HG02571 (cell line): Measurements from ENCODE around the gene PTPN6.

Source experiments
- ATAC-seq: cut with Tn5 transposase; IDR thresholded peaks from one replicate; pipeline ENCODE4 v1.9.1; 2021; ENCODE audit warnings: mild to moderate bottlenecking, moderate library complexity; ENCODE audit not compliant: unreplicated experiment

Gene PTPN6

DNA sequence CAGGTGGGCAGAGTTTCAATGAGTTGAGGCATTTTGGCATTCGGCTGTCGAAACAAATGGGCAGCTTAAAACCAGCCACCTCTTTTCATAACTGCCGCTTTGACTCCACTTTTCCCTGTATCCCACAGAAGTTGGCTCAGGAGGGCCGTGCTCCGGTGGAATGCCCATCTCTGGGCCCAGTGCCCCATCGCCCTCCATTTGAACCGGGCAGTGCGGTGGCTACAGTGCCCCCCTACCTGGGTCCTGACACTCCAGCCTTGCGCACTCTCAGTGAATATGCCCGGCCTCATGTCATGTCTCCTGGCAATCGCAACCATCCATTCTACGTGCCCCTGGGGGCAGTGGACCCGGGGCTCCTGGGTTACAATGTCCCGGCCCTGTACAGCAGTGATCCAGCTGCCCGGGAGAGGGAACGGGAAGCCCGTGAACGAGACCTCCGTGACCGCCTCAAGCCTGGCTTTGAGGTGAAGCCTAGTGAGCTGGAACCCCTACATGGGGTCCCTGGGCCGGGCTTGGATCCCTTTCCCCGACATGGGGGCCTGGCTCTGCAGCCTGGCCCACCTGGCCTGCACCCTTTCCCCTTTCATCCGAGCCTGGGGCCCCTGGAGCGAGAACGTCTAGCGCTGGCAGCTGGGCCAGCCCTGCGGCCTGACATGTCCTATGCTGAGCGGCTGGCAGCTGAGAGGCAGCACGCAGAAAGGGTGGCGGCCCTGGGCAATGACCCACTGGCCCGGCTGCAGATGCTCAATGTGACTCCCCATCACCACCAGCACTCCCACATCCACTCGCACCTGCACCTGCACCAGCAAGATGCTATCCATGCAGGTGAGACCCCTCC lies 12.6 kb upstream of the PTPN6 start:
- no peak for ATAC-seq

GRCh38 chr12:6939191-6939540 lies 12.0 kb upstream of the PTPN6 start:
- no peak for ATAC-seq

DNA sequence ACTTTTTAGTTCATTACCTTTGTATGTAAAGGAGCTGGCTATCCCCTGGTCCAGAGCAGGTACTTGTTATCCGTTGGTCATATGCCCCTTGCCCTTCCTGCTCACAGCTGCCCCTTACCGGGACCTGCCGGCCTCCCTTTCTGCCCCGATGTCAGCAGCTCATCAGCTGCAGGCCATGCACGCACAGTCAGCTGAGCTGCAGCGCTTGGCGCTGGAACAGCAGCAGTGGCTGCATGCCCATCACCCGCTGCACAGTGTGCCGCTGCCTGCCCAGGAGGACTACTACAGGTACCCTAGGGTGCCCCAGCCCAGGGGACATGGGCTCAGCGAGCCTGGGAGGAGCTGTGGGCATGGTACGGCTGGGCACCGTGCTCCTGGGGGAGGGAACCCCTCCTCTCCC lies 9.9 kb upstream of the PTPN6 start:
- no peak for ATAC-seq

GRCh38 chr12:6941782-6942181 lies 9.4 kb upstream of the PTPN6 start:
- ATAC-seq = no peak

DNA sequence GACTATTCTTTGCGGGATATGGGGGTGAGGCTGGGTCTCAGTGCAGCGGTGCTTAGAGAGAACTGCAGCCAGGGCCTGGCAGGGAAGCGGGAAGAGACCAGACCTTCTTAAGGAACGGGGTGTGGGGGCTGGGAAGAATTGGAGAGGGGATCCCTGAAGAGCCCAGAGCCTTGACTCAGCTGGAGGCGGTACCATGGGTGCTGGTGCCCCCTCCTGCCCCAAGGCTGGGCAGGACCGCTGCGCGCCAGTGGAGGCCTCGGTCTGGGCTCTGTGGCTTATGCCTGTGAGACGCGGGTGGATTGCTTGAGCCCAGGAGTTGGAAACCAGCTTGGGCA lies 8.9 kb upstream of the PTPN6 start:
- ATAC-seq = no peak

DNA sequence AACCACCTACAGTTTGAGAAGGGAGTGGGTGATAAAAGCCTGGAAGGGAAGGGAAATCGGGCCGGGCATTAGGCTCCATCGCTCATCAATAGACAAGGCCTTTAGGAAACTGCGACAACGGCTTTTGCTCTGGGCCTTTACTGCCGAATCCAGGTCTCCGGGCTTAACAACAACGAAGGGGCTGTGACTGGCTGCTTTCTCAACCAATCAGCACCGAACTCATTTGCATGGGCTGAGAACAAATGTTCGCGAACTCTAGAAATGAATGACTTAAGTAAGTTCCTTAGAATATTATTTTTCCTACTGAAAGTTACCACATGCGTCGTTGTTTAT lies 7.8 kb upstream of the PTPN6 start:
- peak; percentile 24 for ATAC-seq

DNA sequence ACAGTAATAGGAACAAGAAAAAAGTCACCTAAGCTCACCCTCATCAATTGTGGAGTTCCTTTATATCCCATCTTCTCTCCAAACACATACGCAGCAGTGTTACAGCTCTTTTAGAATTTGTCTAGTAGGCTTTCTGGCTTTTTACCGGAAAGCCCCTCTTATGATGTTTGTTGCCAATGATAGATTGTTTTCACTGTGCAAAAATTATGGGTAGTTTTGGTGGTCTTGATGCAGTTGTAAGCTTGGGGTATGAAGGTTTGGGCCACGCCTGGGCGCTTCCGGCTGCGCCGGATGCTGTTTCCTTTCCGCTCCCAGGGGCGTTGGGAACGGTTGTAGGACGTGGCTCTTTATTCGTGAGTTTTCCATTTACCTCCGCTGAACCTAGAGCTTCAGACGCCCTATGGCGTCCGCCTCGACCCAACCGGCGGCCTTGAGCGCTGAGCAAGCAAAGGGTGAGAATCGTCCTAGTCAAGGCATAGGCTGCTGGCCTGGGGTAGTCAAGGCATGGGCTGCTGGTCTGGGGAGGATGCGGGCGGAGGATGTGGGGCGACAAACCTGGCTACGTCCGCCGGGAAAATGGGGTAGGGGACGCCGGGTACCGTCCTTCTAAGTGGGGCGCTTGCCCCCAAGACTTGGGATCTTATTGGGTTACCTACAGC lies 7.3 kb upstream of the PTPN6 start, which contains the start of the genes C12orf57 and RNU7-1:
TSS of gene C12orf57 (plus strand) at position 301 of the 659 bp plus-strand sequence. CDS start at position 401, 100 bp downstream.
TSS of gene RNU7-1 (plus strand) at position 95 of the 659 bp plus-strand sequence.
- ATAC-seq = peak; percentile 33

GRCh38 chr12:6944381-6945186 lies 6.6 kb upstream of the PTPN6 start:
- peak; percentile 42 for ATAC-seq

- ATAC-seq = no peak
Observed at GRCh38 chr12:6945613-6946012, 5.5 kb upstream of the PTPN6 start.

DNA sequence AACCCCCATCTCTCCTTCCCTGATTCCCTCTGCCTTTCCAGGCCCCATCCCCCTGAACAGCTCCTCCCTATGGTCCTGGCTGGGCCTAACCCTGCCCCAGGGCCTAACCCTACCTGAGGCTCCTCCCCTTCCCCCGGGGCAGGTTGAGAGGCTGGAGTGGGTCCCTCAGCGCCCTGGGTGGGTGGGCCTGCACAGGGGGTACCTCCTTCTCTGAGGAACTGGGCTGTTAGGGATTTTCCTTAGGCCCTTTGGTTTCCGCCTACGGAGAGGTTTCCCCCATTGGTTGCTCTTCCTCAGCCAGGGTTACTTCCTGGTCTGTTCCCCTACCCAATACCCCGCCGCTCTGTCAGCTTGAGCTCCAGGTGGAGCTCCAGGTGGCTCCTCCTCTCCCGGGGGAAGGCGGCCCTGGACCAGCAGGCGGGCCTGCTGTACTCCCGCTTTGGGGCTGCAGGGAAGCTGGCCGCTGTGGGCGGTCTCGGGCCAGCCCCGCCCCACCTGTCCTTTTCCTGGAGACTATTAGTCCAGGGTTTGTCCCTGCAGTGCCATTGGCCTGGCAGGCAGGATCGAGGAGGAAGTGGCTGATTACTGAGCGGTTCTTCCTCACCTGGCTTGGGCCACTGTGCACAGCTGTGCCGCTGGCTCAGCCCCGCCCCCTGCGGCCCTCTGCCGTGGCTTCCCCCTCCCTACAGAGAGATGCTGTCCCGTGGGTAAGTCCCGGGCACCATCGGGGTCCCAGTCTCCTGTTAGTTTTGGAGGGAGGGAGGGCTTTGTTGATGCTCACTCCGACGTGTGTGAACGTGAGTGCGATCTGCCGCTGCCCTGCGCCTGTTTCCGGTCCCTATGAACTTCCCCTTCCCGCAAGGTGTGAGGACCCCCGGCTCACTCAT lies 4.9 kb upstream of the PTPN6 start:
- ATAC-seq = no peak

- ATAC-seq = no peak
Observed at GRCh38 chr12:6946920-6947374, 4.2 kb upstream of the PTPN6 start.

DNA sequence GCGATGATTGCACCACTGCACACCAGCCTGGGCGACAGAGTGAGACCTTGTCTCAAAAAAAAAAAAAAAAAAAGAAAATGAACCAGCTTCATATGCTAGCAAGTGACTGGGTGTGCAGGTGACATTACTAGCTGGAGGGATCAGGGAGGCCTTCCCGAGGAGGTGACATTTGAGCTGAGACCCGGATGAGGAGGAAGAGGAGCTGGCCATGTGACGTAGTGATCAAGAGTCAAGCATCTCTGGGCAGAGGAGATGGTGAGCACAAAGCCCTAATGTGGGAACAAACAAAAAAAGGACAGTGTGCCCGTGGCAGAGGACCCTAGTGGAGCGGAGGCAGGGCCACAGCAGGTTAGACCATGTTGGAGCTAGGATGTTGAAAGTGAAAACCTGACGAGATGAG lies 3.5 kb upstream of the PTPN6 start:
- ATAC-seq = no peak

DNA sequence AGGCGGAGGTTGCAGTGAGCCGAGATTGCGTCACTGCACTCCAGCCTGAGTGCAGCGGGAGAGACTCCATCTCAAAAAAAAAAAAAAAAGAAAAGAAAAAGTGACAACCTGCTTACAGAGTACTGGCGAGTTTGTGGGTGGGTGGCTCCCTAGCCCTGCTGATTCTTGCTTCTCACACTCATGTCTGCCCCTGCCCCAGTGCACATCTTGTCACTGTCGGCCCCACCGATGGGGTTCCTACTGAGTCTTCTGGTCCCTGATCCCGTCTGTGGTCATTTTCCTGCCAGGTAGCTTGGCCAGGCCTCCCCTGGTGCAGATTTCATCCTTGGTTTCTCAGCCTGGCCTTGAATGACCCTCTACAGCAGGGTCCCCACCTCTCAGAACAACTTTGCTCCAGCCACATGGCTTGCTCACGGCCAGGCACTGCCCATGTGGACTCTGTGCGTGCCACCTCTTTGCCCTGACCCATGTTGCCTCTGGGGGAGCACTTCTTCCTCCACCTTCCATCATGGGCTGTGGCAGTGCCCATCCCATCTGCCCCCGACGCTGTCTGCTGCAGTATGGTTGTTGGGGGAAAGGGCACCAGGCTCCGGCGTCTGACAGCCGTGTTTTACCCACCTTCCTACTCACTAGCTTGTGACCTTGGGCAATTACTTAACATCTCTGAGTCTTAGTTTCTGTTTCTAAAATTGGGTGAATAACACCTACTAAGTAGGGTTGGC lies 2.1 kb upstream of the PTPN6 start:
- no peak for ATAC-seq

DNA sequence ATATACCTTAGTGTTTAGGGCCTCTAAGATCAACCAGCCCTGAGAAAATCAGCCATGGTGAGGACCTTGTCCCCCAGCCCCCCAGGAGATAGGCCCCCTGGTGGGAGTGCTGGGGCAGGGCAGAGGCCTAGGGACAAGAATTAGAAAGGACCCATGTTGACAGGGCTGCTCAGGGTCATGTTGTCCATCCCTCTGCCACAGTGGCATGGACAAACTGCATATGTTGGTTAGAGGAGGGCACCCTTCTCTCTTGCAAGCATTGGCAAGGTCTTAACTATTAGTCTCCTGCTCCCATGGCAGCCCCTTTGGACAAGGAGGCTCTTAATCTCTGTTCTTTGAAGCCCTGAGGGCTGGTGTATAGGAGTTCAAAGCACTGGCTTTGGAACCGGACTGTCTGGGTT lies 755 bp upstream of the PTPN6 start:
- ATAC-seq = no peak

- ATAC-seq = no peak
Observed at GRCh38 chr12:6951551-6952120, 480 bp downstream of the PTPN6 start.

DNA sequence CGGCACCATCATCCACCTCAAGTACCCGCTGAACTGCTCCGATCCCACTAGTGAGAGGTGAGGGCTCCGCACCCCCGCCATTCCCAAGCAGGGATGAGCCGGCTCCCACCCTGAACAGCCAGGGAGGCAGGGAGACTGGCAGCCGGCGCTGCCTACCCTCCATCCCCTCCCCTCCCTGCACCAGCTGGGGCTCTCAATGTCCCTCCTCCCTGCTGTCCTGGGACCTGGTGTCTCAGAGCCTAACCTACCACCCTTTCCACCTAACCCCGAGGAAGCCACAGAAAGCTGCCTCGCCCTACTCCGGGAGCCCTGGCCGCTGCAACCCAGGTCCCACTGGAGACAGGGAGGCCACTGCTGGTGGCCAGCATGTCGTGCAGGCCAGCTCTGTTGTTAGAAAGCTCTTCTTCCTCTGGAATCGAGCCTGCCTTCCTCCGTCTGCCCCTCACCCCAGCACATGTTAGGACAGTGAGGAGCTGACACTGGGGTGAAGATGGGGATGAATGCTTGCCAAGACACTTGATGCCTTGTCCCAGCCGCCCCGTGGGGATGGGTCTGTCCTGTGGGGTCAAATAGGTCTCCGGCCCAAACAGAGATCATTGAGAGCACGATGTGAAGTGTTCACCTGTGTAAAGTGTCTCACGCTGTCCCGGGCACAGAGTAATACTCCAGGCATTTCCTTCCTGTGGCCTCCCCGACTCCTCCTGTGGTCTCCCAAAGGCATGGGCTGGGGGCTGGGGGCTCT lies 1.1 kb downstream of the PTPN6 start:
- ATAC-seq = no peak

DNA sequence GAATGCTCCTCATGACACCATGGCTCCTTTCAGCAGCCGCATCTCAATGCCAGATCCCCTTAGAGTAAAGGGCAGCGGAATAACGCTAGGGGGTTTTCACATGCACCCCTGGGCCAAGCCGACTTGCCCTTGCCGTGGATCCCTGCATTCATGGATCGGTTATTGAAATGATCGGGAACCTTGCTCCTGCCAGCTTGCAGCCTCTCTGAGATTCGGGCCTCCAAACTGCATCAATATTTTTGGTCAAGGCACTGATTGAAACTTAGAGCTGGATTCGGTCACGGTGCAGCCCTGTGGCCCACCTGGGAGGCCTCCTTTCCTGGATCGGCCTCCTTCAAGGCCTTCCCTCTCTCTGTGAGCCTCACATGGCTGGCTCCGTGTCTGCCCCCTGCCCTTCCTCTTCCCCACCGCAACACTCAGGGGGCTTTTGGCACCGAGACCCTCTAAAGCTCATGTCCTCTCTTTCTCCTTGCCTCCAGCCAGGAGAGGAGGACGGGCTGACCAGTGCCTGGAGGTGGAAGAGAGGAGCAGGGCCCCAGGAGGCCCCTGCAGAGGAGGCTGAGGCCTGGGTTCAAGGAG lies 1.8 kb downstream of the PTPN6 start:
- ATAC-seq = no peak

- peak; percentile 44 for ATAC-seq
Observed at GRCh38 chr12:6953442-6954315, 2.5 kb downstream of the PTPN6 start.
